ENCODE results near the gene PEAK3. TPM values are rescaled to one million over a fixed set of nuclear protein-coding genes. Genes with fewer than 3 reads are reported as not detected.
A peak's percentile ranks its signal among the peaks of the same experiment; 100 is the strongest.

The PEAK3 gene
- total RNA-seq, 2 donors from 2014 or later: 0.66 to 0.78 TPM

DNA sequence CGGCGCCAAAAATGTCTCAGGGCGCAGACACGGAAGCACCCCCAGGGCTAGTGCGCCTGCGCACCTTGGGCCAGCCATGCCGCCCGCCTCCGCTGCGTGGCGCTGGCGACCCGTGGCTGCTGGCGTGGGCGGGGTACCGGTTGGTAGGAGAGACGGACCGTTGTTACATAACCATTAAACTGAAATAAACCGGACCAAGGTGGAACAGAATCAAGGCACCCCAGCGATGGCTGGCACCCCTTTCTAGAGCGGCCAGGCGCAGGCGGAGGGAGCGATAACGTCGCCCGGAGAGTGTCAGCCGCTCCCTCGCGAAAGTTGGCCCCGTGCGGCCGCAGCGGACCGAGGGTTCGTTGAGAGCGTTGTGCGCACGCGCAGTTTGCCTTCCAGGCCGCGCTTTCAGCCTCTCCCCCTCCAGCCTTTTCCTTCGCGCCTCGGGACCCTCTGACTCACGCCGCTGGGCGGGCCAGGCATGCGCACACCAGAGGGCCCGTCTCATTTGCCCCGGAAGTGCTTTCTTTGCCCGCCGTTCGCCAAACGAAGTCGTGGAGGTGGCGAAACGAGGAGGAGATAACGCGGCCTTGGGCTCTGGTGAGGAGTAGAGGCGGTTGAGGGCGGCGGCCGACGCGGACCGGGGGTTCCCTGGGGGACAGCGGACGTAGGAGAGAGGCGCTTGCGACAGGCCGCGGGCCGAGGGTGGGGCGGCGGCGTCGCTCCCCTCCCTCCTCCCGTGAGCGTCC lies 45.5 kb downstream of the PEAK3 start, which contains the start of the genes PLEKHJ1 and SF3A2:
Gene PLEKHJ1 (minus strand): TSS at position 16 of the 737 bp plus-strand sequence. CDS start 81 bp downstream, outside the sequence.
Gene SF3A2 (plus strand): TSS at position 511 of the 737 bp plus-strand sequence. CDS start 6,595 bp downstream, outside the sequence.
- Histone ChIP-seq H3K27me3 (no peaks in the 10 kb centered on the region), H3K9me3 (no peaks in the 10 kb centered on the region), H3K4me3 (peak within 1 kb of the TSS; percentile 87 to 90), H3K36me3 (replicated peaks in 1 of 2; ENCODE audit: insufficient read depth in 1 of 2, low read depth in 2 of 2) (no peaks in the 10 kb centered on the region), H3K4me1 (peaks cover 70% of the 10 kb centered on the region), H3K27ac (peak within 1 kb of the TSS; percentile 92 to 99 (median 97))
- TF ChIP-seq POLR2A (IDR thresholded peaks at IDR 0.05): peak; percentile 64 to 85 (median 84)
- TF ChIP-seq, protein P1, sequence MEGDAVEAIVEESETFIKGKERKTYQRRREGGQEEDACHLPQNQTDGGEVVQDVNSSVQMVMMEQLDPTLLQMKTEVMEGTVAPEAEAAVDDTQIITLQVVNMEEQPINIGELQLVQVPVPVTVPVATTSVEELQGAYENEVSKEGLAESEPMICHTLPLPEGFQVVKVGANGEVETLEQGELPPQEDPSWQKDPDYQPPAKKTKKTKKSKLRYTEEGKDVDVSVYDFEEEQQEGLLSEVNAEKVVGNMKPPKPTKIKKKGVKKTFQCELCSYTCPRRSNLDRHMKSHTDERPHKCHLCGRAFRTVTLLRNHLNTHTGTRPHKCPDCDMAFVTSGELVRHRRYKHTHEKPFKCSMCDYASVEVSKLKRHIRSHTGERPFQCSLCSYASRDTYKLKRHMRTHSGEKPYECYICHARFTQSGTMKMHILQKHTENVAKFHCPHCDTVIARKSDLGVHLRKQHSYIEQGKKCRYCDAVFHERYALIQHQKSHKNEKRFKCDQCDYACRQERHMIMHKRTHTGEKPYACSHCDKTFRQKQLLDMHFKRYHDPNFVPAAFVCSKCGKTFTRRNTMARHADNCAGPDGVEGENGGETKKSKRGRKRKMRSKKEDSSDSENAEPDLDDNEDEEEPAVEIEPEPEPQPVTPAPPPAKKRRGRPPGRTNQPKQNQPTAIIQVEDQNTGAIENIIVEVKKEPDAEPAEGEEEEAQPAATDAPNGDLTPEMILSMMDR (IDR thresholded peaks at IDR 0.05): peak; percentile 99 to 100 (median 99)
- peak; percentile 95 to 97 (median 96) for DNase-seq
- peak; percentile 90 for ATAC-seq
- WGBS, 2 donors: 0 to 1% methylated on average over 27 to 79 of the region's 80 CpGs
- intact Hi-C loops (cut with DNase I): no loop called here

DNA sequence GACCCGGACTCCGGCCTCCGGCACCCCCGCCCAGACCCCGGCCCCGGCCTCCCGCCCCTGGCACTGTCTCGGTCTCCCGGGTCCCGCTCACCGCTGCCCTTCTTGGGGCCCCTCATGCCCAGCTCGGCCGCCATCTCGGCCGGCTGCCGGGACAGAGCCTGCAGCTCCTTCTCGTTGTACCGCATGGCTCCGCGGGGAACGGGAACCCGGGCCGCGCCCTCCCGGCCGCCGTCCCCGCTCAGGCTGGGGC lies 46.0 kb downstream of the PEAK3 start:
- no peaks in the 10 kb centered on the region for H3K9me3 ChIP-seq
- WGBS, 2 donors: 0 to 1% methylated on average over 7 to 13 of the region's 28 CpGs
- ATAC-seq (no peak), DNase-seq (no peak)
- H3K27ac ChIP-seq: peak overlapping the region; percentile 92 to 99 (median 97)
- no peaks in the 10 kb centered on the region for H3K36me3 ChIP-seq (replicated peaks in 1 of 2; ENCODE audit: insufficient read depth in 1 of 2, low read depth in 2 of 2)
- peaks cover 65% of the 10 kb centered on the region for H3K4me1 ChIP-seq
- H3K4me3 ChIP-seq: peak overlapping the region; percentile 87 to 90
- intact Hi-C loops (cut with DNase I): no loop called here
- TF ChIP-seq POLR2A (IDR thresholded peaks at IDR 0.05): peak in 1 of 3 donors; percentile 40
- TF ChIP-seq, protein P1 (IDR thresholded peaks at IDR 0.05): no peak
- H3K27me3 ChIP-seq: no peaks in the 10 kb centered on the region

DNA sequence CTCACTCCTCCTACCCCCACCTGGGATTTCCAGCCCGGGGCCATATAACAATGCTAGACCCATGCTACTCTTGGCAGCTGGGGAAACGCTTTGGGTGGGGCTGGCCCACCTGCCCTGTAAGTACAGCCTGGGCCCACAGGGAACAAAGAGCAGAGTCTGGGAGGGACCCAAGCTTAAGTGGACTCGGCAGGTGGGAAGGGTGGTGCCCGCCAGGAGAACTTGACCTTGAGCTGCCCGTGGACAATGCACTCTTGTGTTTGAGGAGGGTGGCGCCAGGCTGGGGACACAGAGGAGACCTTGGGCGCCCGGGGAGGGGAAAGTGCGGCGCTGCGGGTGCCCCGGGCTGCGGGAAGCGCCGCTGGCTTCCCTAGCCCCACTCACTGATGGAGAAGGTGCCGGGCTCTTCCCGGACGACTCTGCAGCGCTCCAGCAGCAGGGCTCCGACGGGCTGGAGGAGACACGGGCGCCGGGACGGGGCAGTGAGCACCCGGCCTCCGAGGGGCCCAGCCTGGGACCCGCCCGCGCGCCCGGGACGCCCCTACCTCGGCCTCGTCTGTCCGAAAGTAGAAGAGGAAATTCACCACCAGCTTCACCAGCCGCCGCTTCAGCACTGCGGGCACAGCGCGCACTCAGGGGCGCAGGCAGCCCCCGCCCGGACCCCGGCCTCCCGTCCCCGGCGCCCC lies 46.5 kb downstream of the PEAK3 start:
- H3K4me1 ChIP-seq: peaks cover 60% of the 10 kb centered on the region
- peak; percentile 36 to 73 (median 55) for TF ChIP-seq POLR2A (IDR thresholded peaks at IDR 0.05)
- TF ChIP-seq, protein P1 (IDR thresholded peaks at IDR 0.05): no peak
- no peaks in the 10 kb centered on the region for H3K36me3 ChIP-seq (replicated peaks in 1 of 2; ENCODE audit: insufficient read depth in 1 of 2, low read depth in 2 of 2)
- peak overlapping the region; percentile 92 to 99 (median 97) for H3K27ac ChIP-seq
- peak overlapping the region; percentile 87 to 90 for H3K4me3 ChIP-seq
- intact Hi-C loops (cut with DNase I): no loop called here
- peak; percentile 36 for ATAC-seq
- 0 to 8% methylated on average over 2 to 42 of the region's 48 CpGs for WGBS, 2 donors
- no peaks in the 10 kb centered on the region for H3K9me3 ChIP-seq
- no peaks in the 10 kb centered on the region for H3K27me3 ChIP-seq
- peak; percentile 73 to 86 (median 82) for DNase-seq

DNA sequence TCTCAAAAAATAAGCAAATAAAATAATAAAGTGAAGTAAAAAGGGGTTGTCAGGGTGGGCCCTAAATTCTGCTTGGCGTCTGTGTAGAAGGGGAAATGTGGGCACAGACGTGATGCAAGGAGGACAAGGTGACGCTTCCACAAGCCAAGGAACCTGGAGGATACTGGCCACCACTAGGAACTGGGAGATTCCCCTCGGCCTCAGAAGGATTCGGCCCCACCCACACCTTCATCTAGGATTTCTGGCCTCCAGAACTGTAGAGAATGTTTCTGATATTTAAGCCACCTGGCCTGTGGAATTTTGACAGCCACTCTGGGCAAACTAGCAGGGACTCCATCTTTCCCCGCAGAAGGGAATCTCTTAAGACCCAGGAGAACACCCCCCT lies 47.0 kb downstream of the PEAK3 start:
- DNase-seq (no peak), ATAC-seq (no peak)
- H3K9me3 ChIP-seq: no peaks in the 10 kb centered on the region
- no peak for TF ChIP-seq POLR2A (IDR thresholded peaks at IDR 0.05)
- TF ChIP-seq, protein P1 (IDR thresholded peaks at IDR 0.05): no peak
- no peaks in the 10 kb centered on the region for H3K27me3 ChIP-seq
- peaks cover 0 to 4% of the 10 kb centered on the region in 2 donors for H3K36me3 ChIP-seq (replicated peaks in 1 of 2; ENCODE audit: insufficient read depth in 1 of 2, low read depth in 2 of 2)
- WGBS, 2 donors: 35 to 37% methylated on average over 5 to 6 of the region's 6 CpGs
- intact Hi-C loops (cut with DNase I): no loop called here
- peaks cover 55% of the 10 kb centered on the region for H3K4me1 ChIP-seq
- H3K4me3 ChIP-seq: peak overlapping the region; percentile 87 to 90
- H3K27ac ChIP-seq: peak overlapping the region; percentile 92 to 99 (median 97)
